ENCODE measurements around the gene TMEM184A. TPM values are rescaled to one million over a fixed set of nuclear protein-coding genes. Genes with fewer than 3 reads are reported as not detected.

TMEM184A gene
- total RNA-seq, 4 donors from 2014 or later, result 0.55 to 3.3 (median 1.3) TPM

DNA sequence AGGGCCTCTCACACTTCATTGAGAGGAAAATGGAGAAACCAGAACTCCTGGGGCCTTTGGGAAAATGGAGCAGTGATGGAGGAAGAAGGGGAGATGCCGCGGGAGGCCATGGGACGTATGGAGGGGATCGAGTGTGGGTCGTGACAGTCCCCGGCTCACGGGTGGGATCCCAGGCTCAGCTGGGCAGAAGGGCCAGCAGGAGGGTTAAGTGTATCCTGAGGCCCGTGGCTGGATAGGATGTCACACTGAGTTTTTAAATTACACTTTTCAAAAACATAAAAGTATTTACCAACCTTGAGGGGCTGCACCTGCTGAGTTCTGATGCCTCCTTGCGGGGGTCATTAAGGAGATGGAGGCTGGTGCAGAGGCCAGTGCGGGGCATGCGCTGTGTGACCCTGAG is 41.8 kb upstream of the TMEM184A start:
- Histone ChIP-seq H3K4me1 (no peaks in the 10 kb centered on the region), H3K4me3 (no peak overlapping the region), H3K36me3 (no peaks in the 10 kb centered on the region), H3K27ac (no peak overlapping the region), H3K9me3 (no peaks in the 10 kb centered on the region), H3K27me3 (peaks cover 14 to 28% (median 24%) of the 10 kb centered on the region in 3 donors)
- ATAC-seq (no peak), DNase-seq (no peak)
- in situ Hi-C loops (cut with MboI; ENCODE audit: low sequenced_read_pairs in 4 of 4), result loop anchor here in 3 of 4 donors (25.0 kb wide), 2 partner anchors 165 to 615 kb away; no protein-coding TSS in a partner anchor
- TF ChIP-seq, protein P1, sequence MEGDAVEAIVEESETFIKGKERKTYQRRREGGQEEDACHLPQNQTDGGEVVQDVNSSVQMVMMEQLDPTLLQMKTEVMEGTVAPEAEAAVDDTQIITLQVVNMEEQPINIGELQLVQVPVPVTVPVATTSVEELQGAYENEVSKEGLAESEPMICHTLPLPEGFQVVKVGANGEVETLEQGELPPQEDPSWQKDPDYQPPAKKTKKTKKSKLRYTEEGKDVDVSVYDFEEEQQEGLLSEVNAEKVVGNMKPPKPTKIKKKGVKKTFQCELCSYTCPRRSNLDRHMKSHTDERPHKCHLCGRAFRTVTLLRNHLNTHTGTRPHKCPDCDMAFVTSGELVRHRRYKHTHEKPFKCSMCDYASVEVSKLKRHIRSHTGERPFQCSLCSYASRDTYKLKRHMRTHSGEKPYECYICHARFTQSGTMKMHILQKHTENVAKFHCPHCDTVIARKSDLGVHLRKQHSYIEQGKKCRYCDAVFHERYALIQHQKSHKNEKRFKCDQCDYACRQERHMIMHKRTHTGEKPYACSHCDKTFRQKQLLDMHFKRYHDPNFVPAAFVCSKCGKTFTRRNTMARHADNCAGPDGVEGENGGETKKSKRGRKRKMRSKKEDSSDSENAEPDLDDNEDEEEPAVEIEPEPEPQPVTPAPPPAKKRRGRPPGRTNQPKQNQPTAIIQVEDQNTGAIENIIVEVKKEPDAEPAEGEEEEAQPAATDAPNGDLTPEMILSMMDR (IDR thresholded peaks at IDR 0.05 in 4 of 5, conservative IDR thresholded peaks at IDR 0.05 in 1 of 5), result no peak
- no peak for TF ChIP-seq POLR2A (IDR thresholded peaks at IDR 0.05)
- intact Hi-C loops (cut with DNase I; ENCODE audit: low total_unique reads), result no loop called here

DNA sequence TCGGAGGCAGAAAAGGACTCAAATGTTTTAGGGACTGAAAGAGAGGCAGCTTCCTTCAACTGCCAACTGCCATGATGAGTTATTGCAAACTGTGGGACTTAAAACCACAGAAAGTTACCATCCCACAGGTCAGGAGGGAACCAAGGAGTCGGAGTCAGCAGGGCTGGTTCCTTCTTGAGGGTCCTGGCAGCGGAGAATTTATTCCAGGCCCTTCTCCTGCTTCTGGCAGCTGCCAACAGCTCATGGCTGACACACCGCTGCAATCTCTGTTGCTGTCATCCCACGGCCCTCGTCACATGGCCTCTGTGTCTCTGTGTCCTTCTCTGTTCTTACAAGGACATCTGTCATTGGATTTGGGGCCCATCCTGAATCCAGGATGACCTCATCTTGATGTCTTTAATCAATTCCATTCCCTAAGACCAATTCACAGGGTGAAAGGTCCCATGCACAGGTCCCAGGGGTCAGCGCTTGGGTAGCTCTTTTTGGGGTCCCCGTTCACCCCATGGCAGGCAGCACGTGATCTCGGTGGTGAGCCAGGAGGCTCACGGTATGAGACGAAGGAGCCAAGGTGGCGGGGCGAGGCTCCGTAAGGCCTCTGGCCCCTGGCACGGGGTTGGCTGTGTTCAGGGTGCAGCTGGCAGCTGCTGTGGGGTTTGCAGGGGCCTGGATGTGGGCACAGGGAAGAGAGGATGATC is 41.2 kb upstream of the TMEM184A start:
- Histone ChIP-seq H3K27ac (no peak overlapping the region), H3K4me3 (no peak overlapping the region), H3K27me3 (peaks cover 19 to 34% (median 29%) of the 10 kb centered on the region in 3 donors), H3K36me3 (no peaks in the 10 kb centered on the region), H3K9me3 (no peaks in the 10 kb centered on the region), H3K4me1 (no peaks in the 10 kb centered on the region)
- no peak for ATAC-seq
- in situ Hi-C loops (cut with MboI; ENCODE audit: low sequenced_read_pairs in 4 of 4) (loop anchor here in 3 of 4 donors (25.0 kb wide), 2 partner anchors 165 to 615 kb away; no protein-coding TSS in a partner anchor), intact Hi-C loops (cut with DNase I; ENCODE audit: low total_unique reads) (no loop called here)
- TF ChIP-seq, protein P1 (IDR thresholded peaks at IDR 0.05 in 4 of 5, conservative IDR thresholded peaks at IDR 0.05 in 1 of 5), result no peak
- no peak for TF ChIP-seq POLR2A (IDR thresholded peaks at IDR 0.05)
- no peak for DNase-seq

DNA sequence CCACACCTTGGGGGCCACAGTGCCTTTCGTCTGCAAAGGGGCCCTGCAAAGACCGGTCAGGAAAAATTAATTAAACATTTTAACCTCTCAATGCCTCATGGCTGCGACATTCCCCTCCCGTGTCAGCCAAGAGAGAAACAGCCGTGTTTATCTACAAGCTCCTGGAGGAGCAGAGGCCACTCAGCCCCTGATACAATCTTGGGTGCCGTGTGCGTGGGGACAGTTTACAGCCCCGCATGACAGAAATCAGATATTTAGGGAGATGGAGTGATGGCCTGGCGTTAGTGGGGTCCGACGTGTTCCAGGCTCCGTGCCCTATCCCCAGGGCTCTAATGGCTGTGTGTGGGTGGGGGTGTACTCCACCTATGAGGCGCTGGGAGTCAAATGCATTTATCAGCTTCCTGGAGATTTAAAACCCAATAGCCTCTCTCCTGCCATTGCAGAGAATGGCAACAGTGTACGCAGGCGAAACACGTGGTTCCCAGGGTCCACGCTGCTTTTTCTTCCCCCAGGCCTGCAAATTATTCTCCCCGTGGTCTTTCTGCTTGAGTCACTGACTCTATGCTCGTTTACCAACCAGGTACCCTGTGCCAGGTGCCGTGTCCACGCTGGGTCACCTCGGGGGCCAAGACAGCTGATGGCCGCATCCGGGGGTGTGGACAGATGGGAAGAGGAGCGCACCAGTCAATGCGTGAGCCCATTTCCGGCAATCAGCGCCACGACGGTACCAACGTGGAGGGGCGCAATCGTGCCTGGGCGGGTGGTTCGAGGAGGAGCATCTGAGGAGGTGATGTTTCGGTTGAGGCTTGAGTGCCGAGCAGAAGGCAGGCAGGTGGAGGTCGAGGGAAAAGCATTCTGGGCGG is 40.4 kb upstream of the TMEM184A start:
- no peaks in the 10 kb centered on the region for H3K4me1 ChIP-seq
- no peaks in the 10 kb centered on the region for H3K9me3 ChIP-seq
- no peak overlapping the region for H3K4me3 ChIP-seq
- no peaks in the 10 kb centered on the region for H3K36me3 ChIP-seq
- TF ChIP-seq, protein P1 (IDR thresholded peaks at IDR 0.05 in 4 of 5, conservative IDR thresholded peaks at IDR 0.05 in 1 of 5), result no peak
- no peak for TF ChIP-seq POLR2A (IDR thresholded peaks at IDR 0.05)
- intact Hi-C loops (cut with DNase I; ENCODE audit: low total_unique reads) (no loop called here), in situ Hi-C loops (cut with MboI; ENCODE audit: low sequenced_read_pairs in 4 of 4) (loop anchor here in 3 of 4 donors (25.0 kb wide), 2 partner anchors 166 to 616 kb away; no protein-coding TSS in a partner anchor)
- no peak for ATAC-seq
- peaks cover 27 to 42% (median 35%) of the 10 kb centered on the region in 3 donors for H3K27me3 ChIP-seq
- no peak overlapping the region for H3K27ac ChIP-seq
- no peak for DNase-seq

DNA sequence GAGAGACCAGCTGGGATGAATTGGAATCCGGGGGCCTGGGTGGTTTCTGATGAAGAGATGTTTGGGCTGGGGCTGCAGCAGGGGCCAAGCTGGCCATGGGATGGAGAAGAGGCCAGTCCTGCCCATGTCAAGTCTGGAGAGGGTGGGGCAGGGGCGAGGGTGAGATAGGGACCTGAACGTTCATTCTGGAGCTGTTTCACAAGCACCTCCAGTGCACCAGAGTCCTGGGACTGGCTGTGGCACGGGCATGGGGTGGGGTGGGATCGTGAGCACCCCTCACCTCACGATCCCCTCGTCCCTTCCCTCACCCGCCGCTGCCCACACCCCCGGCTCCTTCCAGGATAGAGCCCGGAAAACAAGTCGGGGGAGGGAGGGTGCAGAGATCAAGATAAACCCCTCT is 39.6 kb upstream of the TMEM184A start:
- no peak overlapping the region for H3K27ac ChIP-seq
- DNase-seq, result no peak
- H3K4me3 ChIP-seq, result no peak overlapping the region
- ATAC-seq, result no peak
- intact Hi-C loops (cut with DNase I; ENCODE audit: low total_unique reads), result no loop called here
- no peaks in the 10 kb centered on the region for H3K36me3 ChIP-seq
- TF ChIP-seq, protein P1 (IDR thresholded peaks at IDR 0.05 in 4 of 5, conservative IDR thresholded peaks at IDR 0.05 in 1 of 5), result no peak
- TF ChIP-seq POLR2A (IDR thresholded peaks at IDR 0.05), result no peak
- H3K9me3 ChIP-seq, result no peaks in the 10 kb centered on the region
- H3K4me1 ChIP-seq, result no peaks in the 10 kb centered on the region
- H3K27me3 ChIP-seq, result peaks cover 34 to 49% (median 42%) of the 10 kb centered on the region in 3 donors
- in situ Hi-C loops (cut with MboI; ENCODE audit: low sequenced_read_pairs in 4 of 4), result loop anchor here in 3 of 4 donors (25.0 kb wide), 2 partner anchors 167 to 617 kb away; no protein-coding TSS in a partner anchor
